ENCODE data around the gene SLC35F4.
"Not testable (repeated sequence)": the region's sequence is repeated elsewhere in the genome, so short reads cannot be mapped to it uniquely, and the experiment has no call there.

Gene SLC35F4

DNA sequence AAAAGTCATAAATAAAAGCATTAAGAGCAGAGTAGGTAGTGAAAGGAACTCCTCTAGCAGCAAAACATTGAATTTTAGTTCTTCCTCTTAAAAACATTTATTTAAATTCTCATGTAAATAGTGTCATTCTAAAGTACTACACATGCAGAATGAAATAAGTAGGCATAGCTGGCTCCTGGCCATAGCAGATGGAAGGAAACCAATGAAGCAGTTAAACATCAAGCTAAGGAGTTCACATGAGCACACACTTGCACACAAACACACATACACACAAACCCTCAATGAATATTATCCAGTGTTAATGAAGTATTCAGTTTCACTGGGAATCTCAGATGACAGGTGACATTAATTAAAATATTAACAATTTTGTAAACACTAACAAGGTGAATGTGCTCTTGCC, 69.3 kb downstream of the SLC35F4 start:
- no peak for DNase-seq

- no peak for DNase-seq
These were observed 80.8 kb downstream of the SLC35F4 start for GRCh38 chr14:57785058-57785457.

DNA sequence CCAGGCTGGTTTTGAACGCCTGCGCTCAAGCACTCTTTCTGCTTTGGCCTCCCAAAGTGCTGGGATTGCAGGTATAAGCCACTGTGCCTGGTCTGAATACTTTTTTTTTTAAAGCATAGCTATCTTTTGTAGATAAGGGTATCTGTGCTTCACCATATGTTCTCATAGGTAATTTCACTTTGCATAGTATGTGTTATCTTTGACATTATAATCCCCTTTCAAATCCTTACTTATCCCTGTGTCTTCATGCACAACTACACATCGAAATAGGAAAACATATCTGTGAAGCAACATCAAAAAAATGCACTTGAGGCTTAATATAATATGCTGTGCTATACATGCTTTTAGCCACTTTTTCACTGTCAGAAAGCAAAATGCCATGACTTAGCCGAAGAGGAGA, 94.1 kb downstream of the SLC35F4 start:
- DNase-seq = no peak

DNA sequence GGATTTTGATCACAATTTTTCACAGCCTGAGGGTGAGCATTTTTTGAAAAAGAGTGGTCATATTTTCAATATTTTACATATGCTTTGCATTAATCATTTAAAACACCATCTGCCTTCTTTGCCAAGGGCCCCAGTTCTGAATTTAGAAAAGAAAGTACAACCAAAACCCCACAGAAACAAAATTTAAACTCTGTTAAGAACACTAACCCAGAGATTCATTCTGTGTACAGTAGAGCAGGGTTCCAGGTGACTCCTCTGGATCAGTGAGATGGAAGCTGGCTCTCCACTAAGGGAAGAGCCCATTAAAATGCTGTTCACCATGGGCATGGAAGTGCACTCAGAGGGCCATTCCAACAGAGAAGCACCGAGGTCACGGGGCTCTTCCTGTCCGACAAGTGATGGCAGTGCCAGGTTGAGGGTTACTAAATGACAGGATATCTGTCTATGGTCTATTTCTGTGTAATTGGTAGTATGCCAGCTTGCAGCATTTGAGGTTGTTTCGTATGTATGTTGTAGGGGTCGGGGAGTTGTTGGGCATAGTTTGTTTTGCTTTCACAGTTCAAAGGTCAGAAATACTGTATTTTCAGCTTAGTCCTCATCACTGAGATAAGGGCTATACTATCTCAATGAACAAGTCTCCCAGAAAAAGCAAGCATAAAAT, 95.9 kb downstream of the SLC35F4 start:
- DNase-seq = no peak

DNA sequence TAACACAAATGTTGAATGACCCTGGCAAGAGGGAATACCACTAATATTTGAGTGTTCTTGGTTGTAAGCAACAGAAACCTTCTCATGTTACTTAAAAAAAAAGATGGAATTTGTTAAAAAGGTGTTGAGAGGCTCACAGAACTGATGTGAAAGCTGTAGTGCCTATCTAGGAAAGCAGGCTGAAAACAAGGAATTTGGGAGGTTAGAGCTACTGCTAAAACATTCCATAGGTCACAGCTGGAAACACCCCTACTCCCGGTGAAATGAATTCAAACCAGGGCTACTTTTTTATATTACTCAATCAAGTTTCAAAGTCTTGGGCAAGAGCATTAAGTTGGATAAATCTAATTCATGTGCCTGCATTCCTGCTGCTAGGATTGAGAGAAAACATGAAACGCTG, 104.1 kb downstream of the SLC35F4 start:
- DNase-seq = no peak

- DNase-seq = no peak
These were observed 105.0 kb downstream of the SLC35F4 start for GRCh38 chr14:57760896-57761295.

DNA sequence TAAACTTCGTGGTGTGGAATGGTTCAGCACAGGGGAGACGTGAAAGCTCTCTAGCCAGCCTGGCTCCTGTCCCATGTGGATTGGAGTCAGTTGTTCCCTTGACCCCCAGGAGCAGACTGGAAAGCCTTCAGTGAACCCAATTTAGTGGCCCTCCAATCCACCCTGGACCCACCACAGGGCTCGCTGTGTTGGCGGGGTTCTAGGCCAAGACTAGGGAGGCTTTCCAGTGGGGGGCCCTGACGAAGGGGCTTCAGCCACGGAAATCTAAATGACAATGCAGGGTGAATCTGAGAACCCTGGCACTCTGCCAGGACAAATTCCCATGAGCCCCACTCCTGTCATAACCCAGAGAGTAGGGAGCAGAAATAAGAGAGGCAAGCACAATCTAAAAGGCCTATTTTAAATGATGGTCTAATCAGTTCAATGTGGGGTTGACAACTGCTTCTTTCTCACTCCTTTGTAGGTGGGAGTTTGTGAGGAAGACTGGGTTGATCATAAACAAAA, 110.8 kb downstream of the SLC35F4 start:
- no peak for DNase-seq

GRCh38 chr14:57754527-57754926, 111.4 kb downstream of the SLC35F4 start:
- DNase-seq = no peak

DNA sequence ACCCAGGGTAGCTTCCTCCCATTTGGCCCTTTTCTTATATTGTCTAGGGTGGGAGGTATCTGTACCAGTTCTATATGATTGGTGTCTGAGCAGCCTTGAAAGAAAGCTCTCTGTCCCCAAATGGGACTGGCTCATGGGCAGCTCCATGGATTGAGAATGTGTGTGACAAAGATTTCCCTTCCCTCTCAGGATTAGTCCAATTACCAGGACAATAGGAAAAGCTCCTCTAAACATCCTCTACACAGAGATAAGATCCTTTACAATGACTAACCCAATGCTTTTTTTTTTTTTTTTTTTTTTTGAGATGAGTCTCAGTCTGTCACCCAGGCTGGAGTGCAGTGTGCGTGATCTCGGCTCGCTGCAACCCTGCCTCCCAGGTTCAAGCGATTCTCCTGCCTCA, 112.1 kb downstream of the SLC35F4 start:
- no peak for DNase-seq

DNA sequence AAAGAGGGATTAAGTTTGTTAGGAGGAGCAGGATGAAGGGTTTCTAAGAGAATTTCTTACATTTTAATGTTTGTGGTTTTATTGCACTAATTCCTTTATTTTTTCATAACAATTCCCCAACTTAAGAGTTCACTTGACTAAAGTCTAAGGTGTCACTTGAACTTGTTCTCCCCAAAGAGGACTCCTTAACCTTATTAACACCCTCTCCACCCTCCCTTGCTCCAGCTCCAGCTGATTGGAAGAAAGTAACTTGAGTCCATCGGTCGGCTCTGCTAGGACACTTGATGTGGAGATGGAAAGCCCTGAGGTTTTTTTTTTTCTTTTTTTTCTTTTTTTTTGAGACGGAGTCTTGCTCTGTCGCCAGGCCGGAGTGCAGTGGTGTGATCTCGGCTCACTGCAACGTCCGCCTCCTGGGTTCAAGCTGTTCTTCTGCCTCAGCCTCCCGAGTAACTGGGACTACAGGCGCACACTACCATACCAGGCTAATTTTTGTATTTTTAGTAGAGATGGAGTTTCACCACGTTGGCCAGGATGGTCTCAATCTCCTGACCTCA, 113.7 kb downstream of the SLC35F4 start:
- DNase-seq = not testable (repeated sequence)

DNA sequence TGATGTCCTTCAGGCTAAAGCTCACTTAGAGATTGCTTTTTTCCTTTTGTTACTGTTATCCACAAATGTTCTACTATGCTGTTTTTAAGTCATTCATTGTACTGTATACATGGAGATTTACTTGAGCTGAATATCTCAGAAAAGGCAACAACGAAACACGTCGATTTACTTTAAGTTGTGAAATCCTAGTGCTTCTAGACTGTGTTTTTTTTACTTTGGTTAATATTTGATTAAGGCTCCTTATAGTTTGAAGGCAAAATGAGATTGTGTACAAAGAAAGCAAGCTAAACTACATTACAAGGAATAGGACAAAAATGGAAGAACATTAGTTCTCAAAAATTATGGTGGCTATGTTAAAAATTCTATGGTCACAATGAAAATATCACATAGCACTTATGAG, 114.5 kb downstream of the SLC35F4 start:
- DNase-seq = no peak

DNA sequence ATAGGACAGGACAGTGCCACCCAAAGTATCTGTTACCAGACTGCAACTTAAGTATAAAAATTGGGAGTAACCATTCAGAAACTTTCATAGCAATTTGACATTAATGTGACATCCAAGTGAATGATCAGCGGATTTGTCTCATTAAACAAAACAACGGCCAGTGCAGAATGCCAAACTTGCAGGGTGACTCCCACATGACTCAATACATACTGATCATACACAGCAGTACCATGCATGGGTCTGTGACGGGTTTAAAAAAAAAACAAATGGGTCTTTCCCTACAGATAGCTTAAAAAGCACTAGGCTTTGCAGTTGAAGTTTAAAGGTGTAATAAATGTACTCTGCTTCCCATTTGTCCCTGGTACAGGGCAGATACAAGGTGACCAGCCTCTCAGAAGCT, 116.6 kb downstream of the SLC35F4 start:
- DNase-seq = no peak

DNA sequence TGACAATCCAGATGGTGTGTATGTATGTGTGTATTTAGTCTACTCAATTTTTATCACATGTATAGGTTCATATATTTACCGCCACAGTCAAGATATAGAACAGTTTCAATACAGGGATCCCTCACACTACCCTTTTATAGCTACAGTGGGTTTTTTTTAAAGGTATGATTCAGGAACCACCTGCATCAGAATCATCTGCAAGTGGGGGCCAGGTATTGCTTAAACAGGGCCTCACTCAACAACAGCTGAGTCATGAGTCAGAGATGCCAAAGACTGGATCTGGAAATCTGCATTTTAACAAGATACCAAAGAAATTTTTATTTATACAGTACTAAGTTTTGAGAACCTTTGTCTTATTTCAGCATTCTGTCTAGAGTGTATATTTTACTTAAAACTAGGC, 117.6 kb downstream of the SLC35F4 start:
- DNase-seq = no peak

GRCh38 chr14:57747036-57747435, 118.9 kb downstream of the SLC35F4 start:
- DNase-seq = no peak

GRCh38 chr14:57746563-57746962, 119.3 kb downstream of the SLC35F4 start:
- DNase-seq = no peak

DNA sequence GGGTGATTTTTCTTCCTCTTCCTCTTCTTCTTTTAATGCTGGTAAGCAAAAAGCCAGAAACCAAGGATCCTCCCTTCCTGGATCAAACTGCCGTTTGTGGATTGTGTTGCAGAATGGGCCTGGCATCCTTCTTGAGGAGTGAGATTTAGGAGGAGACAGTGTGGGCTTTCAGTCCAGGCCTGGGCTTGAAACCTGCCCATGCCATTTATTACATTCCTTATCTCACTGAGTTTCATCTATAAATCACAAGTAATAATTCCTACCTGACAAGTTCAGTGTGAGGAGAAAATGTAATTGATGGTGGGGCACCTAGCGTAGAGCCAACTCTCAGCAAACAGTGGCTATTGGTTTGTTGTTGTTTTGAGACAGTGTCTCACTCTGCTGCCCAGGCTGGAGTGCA, 126.4 kb downstream of the SLC35F4 start:
- no peak for DNase-seq

DNA sequence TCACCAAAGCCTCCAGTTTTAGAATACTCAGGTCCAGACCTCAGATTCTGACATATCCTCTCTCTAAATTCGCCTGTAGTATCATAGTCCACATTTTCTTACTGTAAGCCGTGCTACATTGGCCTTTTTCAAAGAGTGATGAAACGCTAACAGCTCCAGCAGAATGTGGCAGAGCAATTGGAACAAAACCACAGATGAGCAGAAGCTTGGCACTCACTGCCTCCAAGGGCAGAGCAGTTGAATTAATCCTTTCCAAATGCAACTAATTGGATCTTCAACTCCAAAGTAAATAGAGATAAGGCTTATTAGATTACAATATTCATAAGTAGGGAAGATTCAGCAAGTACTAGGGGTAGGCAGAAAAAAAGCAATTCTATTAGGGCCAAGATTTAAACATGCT, 128.3 kb downstream of the SLC35F4 start:
- no peak for DNase-seq

GRCh38 chr14:57736391-57736790, 129.5 kb downstream of the SLC35F4 start:
- DNase-seq = no peak

DNA sequence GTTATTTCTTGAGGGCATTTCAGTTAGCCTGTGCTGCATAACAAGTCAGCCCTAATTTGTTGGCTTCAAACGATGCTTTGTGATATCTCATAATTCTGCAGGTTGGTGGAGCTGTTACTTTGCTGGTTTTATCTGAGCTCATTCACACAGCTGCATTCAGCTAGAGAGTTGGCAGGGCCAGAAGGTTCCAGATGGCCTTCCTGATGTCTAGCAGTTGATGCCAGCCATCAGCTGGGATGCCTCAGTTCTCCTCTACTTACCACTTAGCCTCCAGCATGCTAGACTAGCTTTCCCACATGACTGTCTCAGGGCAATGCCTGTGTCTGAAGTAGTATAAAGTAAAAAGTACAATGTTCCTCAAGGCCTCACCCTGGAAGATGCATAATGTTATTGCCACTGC, 130.6 kb downstream of the SLC35F4 start:
- DNase-seq = no peak

DNA sequence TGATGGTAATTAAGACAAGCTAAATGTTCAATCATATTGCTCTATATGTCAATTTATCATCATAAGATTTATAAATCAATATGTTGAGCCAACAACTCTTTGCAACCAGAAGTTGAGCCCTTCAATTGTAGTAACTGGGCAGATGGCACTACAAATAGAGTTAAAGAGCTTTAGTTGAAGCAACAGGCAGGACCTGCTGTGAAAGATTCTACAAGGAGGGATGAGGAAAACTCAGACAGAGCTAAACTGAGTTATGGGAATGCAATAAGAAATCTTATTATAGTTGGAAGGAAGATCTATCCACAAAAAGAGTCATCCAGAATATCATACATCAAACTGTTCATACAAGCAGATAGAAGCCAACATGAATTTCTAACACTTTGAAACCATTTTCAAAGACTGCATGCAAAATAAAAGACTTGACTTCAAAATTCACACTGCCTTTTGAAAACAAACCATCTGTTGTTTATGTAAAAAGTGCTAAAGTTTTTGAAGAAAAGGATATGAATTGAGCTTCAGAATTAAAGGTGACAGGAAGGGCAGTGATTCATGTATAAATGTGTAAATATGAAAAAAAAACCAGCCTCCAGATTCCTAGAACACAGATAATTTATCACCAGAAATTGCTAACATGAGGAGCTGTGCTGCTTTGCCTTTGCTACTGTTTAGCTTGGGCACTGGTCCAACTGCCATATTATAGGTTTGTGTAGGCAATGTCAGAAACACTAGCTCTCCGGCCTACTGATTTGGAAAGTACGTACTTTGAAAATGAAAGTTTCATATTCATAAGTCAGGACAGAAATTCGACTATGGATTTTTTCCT, 133.2 kb downstream of the SLC35F4 start:
- DNase-seq = peak in 1 of 2 experiments; percentile 11

DNA sequence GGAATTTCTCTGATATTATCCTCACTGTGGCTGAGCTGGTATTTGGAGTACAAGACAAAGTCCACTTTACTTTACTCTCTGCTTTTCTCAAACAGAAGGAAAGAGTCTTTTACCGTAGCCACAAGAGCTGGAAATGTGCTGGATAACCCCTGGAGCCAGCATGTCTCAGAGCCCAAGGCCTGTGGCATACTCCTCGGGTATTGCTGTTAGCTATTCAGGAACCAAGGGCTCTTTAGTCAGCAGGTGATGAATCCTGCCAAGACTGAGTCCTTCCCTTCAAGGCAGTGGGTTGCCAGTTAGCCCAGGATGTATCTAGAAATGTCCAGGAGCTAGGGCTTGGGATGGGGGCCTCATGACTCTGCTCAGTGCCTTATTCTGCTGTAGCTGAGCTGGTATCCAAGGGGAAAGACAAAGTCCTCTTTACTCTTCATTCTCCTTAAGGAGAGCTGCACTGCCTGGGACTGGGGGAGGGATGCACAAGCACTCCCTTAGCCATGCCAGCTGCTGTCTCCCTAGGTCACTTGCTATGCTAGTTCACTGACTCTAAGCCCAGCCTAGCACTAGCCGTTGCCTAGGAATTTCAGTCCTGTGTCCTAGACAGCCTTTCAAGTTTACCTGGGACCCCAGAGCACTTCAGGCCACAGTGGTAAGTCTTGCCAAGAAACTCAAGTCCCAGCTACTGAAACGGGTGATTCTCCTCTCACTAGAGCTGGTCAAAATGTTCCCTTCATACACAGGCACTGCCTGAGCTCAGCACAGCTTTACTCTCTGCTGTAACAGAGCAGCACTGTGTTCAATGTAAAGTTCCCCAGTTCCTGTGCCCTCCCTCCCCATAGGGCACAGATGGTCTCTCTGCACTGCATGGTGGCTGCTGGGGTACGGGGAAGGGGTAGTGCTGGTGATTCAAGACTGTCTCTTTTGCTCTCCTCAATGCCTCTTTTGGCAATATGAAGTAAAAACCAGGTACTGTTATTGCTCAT, 136.4 kb downstream of the SLC35F4 start:
- DNase-seq = no peak

DNA sequence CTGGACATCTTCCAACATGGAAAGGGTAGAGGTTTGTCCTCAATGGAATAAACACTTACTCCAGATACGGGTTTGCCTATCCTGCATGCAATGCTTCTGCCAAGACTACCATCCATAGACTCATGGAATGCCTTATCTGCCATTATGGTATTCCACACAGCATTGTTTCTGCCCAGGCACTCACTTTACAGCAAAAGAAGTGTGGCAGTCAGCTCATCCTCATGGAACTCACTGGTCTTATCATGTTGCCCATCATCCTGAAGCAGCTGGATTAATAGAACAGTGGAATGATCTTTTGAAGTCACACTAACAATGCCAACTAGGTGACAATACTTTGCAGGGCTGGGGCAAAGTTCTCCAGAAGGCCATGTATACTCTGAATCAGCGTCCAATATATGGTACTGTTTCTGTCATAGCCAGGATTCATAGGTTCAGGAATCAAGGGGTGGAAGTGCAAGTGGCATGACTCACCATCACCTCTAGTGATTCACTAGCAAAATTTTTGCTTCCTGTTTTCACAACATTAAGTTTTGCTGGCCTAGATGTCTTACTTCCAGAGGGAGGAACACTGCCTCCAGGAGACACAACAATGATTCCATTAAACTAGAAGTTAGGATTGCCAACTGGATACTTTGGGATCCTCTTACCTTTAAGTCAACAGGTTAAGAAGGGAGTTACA, 140.4 kb downstream of the SLC35F4 start:
- DNase-seq = no peak
